GM18873 (cell line): ENCODE data around the gene TRIM59.
A peak's percentile ranks its signal among the peaks of the same experiment; 100 is the strongest.

ENCODE experiments used
- ATAC-seq: cut with Tn5 transposase; IDR thresholded peaks from one replicate; pipeline ENCODE4 v1.9.1; 2021; ENCODE audit warnings: mild to moderate bottlenecking, moderate library complexity, moderate number of reproducible peaks; ENCODE audit not compliant: unreplicated experiment, low FRiP score

TRIM59 gene

DNA sequence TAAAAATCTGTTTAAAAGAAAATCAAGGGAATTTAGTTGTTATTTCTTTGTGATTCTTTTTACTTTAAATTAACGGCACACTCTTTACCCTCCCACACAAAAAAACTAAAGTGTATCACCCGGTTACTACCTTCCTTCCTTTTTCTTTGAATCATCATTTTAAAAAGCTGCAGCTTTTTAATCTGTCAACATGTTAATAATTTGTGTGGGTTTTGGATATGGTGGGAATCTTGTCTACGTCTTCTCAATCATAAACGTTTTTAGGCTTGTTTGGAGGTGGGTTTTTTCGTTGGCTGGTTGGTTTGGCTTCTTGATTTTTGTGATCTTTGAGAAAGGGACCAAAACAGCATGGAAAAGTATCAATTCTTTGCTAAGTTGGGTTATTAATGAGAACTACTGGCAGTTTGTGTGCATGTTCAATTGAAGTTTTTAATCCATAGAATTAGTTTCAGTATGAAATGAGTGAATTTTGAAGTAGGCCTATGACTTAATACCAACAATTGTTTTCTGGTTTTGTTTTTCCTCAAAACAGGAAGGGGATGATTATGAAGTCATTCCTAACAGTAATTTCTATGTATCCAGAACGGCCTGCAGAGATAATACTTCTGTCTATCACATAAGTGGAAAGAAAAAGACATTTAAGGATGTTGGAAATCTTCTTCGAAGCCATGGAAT, 45.7 kb downstream of the TRIM59 start:
- ATAC-seq, result no peak

DNA sequence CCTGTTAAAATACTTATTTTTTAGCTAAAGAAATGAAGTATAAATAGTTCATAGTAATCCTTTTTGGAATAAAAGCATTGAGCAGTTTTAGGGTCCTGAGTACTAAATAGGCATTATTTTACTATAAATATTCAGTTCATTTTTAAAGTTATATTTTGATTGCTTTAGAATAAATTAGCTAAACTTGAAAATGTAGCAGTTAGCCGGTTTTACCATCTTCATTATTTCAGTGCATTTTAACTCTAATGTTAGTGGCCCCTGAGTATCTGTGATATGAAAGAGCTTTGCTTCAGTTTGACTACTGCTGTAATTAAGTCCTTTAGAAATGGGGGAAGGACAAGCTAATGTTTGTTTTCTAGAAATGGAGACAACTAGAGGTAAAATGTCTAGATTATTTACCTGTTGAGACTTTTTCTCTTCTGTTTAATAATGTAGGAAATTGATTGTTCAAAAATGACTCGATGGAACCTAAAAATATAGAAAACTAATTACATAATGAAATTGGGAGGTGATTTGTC, 46.5 kb downstream of the TRIM59 start:
- ATAC-seq, result no peak

DNA sequence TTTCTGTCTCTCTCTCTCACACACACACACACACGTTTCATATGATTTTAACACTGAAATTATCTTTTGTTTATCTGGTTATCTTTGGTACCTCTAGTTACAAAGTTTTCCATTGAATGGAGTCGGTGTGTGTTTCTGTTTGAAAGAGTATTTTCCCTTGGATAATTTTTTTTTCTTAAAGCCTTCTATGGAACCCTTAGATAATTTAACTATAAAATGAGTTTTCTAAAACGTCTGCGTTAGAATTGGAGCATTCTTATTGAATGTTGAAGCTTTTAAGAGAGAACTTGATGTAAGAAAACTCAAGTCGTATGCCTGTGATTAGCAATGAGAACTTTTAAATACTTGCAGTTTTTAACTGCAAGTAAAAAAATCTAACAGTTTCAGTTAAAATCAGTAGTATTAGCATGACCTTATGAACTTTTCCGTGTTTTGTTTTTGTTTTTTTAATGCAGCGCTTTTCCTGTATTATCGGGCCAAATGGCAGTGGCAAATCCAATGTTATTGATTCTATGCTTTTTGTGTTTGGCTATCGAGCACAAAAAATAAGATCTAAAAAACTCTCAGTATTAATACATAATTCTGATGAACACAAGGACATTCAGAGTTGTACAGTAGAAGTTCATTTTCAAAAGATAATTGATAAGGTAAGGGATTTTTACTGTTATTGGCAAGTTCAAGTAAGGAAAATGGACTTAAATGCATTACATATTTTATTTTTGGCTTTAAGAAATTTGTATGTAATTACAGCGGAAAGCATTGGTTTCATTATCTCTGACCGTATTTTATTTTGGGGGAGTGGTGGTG, 47.2 kb downstream of the TRIM59 start:
- no peak for ATAC-seq

DNA sequence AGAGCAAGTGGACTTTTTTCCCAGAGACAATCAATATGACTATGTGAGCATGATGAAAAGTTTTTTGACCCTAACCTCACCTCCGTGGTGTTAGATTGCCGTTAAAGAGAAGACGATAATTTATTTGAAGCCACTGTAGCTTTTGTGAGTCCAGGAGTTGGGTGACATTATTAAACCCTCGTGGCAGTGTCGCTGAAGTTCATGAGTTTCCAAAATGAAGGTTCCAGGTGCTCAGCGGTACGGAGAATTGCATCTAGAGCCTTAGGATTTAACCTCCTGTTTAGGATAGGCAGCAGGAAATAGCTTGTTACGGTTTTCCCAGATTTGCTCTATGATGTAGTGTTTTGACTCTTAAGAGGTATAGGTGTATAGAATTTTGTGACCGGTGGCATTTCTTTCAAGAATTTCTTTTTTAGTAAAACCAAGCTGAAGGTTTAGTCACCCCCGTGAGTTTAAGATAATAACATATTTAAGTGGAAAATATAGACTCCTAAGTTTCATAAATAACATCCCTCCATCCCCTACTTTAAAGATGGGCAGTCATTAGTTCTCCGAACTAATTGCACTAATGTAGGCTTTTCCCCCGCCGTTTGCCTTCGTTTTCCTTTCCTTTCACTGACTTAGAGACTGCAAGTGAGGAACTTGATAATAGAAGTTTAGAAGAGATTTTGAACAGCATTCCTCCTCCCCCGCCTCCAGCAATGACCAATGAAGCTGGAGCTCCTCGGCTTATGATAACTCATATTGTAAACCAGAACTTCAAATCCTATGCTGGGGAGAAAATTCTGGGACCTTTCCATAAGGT, 48.1 kb downstream of the TRIM59 start:
- no peak for ATAC-seq

DNA sequence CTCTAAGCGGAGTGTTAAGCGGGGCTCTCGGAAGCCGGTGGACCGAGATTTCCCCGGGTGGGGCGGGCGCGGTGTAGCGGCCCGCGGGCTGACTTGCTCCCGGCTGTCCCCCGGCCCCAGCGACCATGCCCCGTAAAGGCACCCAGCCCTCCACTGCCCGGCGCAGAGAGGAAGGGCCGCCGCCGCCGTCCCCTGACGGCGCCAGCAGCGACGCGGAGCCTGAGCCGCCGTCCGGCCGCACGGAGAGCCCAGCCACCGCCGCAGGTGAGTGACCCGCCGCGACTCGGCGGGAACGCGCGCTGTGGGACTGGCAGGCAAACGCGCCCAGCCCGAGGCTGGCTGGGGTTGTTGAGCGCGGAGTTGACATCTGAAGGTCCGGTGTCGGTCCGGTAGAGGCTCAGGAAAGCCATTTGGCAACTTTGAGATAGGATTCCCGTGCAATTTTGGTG, 48.9 kb downstream of the TRIM59 start:
- no peak for ATAC-seq

DNA sequence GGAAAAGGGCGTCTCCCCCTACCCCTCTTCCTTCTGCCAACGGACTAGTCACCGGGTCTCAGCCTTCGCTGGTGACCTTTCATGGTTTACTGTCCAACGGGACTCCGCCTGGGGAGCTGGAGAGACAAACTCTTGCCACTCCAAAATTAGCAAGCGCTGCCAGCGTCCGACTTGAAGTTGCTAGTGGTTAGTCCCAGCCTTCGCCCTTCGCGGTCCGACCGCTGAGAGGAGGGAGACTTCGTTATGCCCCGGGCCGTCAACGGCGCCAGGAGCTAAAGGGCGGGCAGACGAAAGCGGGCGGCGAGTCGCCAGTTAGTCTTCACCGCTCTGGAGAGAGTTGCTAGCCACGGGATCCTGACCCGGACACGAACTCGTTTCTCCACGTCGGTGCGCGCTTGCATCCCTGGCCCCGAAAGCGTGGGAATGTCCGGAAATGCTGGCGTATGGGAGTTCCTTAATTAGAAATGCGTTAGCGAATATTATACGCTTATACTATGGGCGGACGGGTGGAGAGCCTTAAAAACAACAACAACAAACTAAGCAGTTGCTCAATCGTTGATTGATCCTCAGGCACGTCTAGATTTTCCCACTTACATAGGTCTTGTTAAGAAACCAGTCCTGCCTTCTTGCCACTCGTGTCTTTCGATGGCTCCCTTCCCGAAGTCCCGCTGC, 49.4 kb downstream of the TRIM59 start:
- ATAC-seq, result peak; percentile 5

DNA sequence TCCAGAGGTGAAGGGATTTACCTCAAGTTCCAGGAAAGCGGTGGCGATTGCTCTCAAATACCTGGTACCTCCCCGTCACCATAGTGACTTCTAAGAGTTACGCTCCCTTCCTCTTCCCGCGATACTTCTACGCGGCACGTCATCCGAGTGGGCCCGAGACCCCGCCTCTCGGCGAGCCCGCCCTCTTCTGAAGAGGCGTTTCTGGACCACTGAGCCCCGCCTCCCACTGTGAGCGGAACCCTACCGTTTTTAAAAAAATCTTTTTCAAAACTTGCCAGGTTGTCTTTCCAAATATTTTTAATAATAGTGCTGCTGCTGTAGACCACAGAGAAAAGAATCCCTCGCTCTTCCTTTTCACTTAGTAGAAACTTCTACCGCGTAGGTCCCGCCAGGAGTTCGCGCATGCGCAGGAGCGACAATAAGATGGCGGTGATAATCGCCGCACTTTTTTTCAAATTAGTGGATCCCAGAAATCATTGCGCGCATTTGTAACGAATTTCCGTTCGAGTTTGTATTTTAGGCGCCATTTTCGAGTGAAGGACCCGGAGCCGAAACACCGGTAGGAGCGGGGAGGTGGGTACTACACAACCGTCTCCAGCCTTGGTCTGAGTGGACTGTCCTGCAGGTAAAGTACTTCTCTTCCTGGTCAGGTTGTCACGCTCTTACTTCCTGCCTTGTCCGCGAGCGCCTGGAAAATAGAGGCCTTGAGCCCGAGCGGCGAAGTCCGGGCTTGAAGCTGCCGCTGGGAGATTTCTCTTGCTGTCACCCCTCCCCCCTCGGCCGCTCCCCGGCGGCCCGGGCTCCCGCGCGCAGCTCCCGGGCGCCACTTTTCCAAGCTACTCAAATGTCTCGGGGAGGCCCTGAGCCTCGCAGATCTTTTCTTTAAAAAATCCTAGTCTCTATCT, 50.2 kb downstream of the TRIM59 start, which contains the start of the genes IFT80 and SMC4:
IFT80 (minus strand) TSS at position 101 of the 905 bp plus-strand sequence. CDS start 14,625 bp downstream, outside the sequence.
SMC4 (plus strand) TSS at position 526 of the 905 bp plus-strand sequence. CDS start 1,177 bp downstream, outside the sequence.
- ATAC-seq, result peak; percentile 95

DNA sequence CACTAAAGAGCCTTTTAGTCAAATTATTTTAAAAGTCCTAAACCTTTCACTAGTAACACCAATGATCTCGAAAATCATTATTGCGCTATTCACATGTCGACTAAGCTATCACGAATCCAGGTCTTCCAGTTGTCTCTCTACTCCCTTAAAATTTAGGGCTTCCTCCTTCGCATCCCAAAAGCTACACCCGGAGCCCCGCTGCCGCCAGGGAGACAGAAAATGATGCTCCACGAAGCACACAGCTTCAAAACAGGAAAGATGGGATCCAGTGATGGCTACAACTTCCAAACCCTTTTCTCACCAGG, 50.8 kb downstream of the TRIM59 start:
- ATAC-seq, result peak; percentile 8

DNA sequence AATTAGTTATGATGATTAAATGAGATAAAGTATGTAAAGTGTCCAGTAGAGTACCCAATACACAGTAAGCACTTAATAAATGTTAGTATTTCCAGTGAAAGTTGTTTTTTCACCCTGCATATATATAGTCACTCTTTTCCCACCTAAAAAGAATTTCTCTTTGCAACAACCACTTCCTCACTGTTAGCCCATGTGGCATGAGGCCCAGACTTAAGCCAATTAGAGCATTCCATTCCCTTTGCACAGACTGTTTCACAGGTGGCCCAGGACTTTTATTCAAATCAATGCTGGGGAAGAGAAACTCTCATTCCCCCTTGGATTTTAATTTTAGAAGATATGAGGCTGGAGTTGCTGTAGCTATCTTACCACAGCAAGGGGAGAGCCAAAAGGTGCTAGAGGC, 54.3 kb downstream of the TRIM59 start:
- no peak for ATAC-seq

DNA sequence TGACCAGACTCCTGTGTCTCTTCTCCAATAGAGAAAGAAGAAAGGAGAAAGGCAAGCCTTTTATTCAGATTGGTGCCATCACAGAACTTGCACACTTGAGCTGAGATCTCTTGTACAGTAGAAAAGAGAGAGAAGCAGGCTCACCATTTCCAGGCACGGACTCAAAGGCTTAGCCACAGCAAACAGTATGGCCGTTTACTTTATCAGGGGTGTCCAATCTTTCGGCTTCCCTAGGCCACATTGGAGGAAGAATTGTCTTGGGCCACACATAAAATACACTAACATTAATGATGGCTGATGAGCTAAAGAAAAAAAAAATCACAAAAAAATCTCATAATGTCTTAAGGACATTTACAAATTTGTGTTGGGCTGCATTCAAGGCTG, 55.6 kb downstream of the TRIM59 start:
- no peak for ATAC-seq

DNA sequence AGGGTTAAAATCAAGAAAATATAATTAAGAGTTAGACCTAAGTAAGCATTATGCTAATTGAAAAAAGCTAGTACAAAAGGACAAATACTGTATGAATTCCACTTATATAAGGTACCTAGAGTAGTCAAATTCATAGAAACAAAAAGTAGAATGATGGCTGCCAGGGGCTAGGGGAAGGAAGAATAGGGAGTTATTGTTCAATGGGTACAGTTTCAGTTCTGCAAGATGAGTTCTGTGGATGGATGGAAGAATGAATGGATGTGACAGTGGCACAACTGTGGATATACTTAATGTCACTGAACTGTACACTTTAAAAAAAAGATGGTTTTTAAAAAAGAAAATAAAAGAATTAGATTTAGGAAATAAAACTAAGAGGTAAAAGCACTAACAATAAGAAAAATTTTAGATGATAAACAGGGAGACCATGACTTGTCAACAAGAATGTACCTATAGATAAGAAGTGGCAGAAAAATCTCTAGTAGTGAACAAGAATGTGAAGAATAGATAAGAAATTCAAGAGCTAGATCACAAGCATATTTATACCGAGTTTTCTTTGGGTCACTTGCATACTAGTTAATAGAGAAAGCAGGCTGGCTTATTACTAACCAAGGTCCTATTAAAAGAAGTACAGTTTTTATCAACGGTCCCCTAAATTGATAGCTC, 56.1 kb downstream of the TRIM59 start:
- no peak for ATAC-seq

DNA sequence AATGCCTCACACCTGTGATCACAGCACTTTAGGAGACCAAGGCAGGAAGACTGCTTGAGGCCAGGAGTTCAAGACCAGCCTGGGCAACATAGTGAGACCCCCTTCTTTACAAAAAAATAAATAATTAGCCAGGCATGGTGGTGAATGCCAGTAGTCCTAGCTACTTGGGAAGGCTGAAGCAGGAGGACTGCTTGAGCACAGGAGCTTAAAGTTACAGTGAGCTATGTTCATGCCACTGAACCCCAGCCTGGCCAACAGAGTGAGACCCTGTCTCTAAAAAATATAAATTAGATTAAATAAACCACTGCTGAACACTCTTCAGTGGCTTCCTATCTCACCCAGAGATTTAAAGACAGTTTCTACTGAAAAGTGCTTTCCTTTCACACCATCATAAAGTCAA, 56.8 kb downstream of the TRIM59 start:
- ATAC-seq, result no peak

DNA sequence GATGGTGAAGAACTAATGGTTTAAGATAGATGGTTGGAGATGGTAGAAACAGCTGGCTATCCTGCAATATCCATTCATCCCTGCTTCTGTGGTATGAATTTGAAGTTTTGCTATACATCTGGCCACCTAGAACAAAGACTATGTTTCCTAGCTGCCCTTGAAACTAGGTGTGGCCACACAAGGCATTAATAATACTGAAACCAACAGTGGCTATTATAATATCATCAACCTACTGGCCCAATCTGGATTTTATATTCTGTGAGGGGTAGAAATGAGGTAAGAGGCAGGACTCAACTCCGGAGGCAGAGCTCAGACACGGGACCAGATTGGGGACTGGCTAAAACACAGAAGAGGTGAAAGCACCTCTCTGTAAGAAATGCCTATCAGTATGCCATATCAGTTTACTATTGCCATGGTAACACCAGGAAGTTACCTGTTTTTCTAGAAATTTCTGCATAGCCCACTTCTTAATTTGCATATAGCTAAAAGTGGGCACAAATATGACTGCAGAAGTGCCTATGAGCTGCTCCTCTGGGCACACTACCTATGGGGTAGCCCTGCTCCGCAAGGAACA, 58.9 kb downstream of the TRIM59 start:
- no peak for ATAC-seq
